ENCODE measurements around the gene SLC43A2.

Gene SLC43A2

DNA sequence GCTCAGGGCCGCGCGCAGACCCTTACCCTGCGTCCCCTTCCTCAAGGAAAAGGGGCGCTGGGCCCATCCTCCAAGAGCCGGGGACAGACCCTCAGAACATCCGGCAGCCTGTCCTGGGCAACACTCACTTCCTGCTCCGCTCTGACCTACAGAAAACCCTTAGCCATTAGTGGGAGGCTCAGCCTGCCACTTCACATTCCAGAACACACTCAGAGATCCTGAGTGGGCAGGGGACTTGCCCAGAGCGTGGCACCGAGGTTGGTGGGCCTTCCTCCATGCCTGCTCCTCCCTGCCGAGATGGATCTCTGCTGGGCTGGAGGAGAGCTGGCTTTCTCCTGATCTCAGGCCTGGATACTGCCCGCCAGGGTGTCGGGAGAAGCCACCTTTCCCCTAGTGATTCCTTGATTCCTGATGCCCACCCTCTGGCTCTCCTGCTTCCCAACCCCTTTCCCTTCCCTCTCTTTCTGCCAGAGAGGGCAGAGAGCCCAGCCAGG, 15.4 kb upstream of the SLC43A2 start:
- no peak for DNase-seq (ENCODE audit: low read depth)

DNA sequence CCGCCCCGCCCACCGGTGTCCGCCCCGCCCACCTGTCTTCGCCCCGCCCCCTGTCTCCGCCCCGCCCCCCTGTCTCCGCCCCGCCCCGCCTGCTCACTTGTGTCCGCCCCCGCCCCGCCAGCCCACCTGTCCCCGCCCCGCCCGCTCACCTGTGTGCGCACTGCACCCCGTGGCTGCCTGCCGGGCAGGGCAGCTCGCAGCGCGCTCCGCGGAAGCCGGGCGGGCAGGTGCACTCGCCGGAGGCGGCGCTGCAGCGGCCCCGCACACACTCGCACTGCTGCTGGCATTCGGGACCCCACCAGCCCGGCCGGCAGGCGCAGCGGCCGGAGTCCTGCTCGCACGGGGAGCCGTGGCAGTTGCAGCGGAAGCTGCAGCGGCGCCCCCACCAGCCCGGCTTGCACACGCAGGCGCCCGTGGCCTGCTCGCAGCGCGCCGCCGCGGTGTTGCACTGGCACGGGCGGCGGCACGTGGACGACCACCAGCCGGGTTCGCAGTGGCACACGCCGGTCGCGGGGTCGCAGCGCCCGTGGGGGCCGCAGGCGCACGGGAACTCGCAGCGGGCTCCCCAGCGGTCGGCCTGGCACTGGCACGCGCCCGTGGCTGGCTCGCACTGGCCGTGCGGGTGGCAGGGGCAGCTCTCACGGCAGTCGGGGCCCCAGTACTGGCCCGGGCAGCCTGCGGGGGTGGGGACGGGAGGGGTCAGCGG, 14.8 kb upstream of the SLC43A2 start:
- no peak for DNase-seq (ENCODE audit: low read depth)

DNA sequence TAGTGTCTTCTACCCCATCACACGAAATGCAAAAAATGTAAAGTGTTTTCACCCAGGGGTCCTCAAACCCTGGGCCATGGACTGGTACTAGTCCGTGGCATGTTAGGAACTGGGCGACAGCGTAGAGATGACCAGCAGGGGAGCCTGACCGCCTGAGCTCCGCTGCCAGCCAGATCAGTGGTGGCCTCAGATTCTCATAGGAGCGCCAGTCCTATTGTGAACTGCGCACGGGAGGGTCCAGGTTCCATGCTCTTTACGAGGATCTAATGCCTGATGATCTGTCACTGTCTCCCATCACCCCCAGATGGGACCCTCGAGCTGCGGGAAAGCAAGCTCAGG, 12.4 kb upstream of the SLC43A2 start:
- DNase-seq (ENCODE audit: low read depth): no peak

DNA sequence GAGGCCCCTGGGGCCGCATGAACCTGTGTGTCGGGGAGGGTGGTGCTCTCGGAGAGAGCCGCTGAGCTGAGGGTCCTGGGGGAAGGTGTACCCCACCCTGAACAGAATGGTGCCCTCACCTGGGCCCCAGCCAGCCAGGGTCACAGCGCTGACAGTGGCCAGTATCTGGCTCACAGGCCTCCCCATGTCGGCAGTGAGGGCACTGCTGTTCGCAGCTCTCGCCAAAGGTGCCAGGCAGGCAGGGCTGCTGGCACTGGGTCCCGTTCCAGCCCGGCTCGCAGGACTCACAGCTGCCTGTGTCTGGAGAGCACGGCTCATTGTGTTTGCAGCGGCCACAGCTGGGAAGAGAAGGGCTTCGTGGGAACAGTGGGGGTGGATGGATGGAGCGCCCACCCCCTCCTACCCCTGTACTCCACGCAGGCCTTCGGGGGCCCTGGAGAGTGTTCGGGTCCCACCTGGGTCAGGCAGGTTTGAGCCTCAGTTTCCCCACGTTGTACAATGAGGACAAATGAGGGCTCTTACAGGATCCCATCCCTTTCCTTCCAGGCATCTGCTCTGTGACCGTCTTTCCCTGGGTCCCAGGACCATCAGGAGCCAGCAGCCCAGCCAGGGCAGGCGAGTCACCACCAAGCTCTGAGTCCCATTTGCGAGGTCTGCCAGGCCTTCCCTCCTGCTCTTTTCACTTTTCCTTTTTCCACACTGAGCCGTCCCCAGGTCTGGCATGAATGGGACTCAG, 11.9 kb upstream of the SLC43A2 start:
- DNase-seq (ENCODE audit: low read depth): no peak

DNA sequence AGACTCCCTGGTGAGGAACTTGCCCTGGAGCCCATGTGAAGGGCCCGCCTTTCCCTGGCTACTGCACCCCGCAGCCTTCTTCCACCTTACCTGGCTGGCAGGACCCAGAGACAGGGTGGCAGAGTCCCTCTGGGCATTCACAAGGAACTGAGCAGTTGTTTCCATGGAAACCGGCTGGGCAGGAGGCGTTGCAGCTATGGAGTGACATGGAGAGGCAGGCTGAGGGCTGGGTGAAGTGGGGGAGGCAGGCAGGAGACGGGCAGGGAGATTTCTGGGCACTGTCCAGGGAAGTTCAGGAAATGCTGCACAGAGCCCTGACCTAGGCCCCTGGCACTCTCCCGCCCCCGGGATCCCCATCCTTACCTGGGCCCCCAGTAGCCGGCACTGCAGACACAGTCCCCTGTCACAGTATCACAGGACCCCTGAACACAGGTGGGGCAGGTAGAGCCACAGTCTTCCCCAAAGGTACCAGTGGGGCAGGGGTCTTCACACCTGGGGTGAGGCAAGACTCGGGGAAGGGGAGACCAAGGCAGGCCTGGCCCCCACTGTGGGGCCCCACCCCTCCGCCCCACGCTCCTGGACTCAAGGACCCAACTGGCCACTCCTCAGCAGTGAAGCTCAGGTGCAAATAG, 11.0 kb upstream of the SLC43A2 start:
- DNase-seq (ENCODE audit: low read depth): no peak

DNA sequence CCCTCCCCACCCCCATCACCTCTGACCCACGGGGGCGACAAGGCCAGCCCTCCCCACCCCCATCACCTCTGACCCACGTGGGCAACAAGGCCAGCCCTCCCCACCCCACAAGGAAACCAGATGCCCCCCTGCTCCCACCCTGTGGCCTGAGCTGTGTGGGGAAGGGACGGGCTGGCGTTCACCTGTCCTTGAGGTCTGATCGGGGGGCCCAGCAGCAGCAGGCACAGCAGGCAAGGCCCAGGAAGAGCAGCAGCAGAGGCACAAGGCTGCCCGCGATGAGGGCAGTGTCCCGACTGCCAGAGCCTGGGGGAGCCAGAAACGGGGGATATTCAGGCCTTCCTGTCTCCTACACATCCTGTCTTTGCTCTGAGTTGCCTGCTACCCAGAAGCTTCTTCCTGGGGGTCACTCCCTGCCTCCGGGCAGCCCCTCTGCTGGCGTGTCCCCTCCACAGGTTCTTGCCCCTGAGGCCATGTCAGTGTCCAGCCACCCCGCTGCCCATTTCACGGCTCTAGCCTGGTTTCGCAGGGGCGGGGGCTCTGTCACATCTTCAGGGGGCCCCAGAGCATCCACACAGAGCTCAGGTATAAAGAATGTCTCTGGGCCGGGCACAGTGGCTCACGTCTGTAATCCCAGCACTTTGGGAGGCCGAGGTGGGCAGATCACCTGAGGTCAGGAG, 10.1 kb upstream of the SLC43A2 start:
- no peak for DNase-seq (ENCODE audit: low read depth)

DNA sequence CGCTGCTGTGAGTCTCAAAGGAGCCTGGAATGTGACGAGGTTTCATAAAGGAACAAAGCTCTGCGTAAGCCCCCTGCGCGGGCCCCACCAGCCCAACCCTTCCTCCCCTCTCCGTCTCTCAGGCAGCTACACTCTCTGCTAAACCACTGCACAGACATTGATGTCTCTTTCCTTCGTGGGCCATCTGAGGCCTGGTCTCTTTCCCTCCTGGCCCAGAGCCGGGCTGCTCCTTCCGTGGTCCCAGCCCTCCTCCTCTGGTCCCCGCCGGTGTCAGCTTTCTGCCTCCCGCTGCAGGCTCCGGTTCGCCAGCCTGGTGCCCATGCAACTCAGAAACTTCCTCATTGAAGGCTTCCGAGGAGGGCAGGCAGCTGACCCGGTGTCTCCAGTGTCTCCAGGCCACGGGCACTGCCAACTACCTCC, 9.5 kb upstream of the SLC43A2 start:
- no peak for DNase-seq (ENCODE audit: low read depth)

DNA sequence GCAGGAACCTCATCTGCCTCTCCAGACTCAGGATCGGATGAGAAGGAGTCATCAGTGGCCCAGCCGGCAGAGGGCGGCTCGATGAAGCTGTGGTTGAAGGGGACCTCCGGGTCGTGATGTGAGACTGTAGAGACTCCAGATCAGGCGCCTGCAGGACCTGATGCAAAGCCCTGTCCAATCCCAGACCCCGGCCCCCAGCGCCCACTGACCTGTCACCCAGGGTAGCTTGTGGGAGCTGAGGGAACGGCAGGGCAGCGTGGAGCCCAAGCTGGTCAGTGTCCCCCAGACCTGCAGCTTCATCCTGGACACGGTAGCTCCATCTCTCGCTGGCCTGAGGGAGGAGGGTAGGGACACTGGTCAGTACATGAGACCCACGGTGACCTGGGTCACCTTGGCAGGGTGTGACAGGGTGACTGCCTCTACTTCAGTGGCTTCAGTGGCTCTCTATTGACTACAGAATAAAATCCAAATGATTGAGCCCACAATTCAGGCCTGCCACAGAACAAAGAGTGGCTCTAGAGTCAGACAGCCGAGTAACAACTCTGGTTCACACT, 8.2 kb upstream of the SLC43A2 start:
- DNase-seq (ENCODE audit: low read depth): no peak

DNA sequence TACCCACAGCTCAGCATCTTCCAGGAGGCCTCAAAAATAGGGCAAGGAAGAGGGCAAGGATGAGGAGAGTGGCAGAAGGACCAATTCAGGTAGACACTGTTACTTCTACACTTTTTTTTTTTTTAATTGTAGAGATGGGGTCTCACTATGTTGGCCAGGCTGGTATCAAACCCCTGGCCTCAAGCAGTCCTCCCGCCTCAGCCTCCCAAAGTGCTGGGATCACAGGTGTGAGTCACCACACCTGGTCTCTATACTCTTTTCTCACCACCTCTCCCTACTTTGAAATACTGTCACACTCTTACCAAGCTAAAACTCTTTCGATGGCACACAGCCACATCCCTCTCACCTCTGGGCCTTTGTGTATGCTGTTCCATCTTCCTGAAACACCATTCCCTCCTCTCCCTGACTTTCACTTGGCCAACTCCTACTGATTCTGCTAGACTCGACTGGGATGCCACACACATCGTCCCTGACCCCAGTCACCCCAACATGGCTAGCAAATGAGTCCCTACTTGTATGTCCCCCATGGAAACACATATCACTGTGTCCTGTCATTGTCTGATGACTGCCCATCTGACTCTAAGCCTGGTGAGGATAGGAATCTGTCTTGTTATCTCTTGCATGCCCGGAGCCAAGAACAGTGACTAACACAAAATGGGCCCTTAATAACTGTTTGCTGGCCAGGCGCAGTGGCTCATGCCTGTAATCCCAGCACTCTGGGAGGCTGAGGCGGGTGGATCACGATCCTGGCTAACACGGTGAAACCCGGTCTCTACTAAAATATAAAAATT, 7.2 kb upstream of the SLC43A2 start:
- DNase-seq (ENCODE audit: low read depth): no peak

DNA sequence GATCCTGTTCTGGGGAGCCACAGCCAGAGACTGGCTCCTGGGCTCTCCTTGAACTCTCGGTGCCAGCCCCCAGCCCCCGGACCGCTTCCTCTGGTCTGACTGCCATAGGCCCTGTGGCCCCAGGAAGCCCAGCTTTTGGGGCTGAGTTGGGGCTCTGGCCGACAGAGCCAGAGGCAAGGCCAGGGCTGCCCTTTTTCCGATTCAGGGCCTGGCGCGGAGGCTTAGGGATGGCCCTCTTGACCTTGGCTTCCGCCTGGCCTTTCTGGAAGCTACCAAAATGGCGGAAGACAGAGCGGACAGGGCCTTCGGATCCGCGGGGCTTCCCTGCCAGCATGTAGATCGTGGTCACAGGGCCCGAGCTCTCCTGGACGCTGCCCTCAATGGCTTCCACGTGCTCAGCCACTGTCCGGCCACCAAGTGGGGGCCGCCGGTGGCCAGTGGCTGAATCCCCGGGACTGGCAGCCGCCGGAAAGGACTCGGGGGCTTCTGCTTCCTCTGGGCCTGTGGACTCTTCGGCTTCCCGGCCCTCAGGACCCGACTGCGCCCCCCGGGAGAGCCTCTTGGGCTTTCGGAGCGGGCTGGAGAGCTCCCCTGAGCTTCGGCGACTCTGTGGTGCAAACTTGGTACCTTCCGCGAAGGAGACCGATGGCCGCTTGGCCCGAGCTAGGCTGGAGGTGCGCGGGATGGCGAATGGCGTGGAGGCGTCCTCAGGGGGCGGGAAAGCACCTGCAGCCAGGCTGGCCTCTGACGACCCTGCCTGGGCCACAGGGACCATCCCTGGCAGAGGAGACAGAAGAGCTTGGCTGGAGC, 6.4 kb upstream of the SLC43A2 start:
- DNase-seq (ENCODE audit: low read depth): no peak

DNA sequence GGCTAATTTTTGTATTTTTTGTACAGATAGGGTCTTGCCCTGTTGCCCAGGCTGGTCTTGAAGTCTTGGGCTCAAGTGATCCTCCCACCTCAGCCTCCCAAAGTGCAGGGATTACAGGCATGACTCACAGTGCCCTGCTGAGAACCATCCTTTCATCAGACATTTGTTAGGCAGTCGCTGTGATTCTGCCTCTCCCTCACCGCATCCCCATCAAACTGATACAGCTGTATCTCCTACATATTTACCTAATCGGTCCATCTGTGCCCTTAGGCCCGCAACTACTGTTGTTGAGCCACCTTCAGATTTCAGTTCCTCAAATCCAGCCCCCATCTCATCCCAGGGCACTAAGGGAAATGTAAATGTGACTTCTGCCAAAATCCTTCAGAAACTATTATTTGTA, 2.0 kb upstream of the SLC43A2 start:
- DNase-seq (ENCODE audit: low read depth): no peak

DNA sequence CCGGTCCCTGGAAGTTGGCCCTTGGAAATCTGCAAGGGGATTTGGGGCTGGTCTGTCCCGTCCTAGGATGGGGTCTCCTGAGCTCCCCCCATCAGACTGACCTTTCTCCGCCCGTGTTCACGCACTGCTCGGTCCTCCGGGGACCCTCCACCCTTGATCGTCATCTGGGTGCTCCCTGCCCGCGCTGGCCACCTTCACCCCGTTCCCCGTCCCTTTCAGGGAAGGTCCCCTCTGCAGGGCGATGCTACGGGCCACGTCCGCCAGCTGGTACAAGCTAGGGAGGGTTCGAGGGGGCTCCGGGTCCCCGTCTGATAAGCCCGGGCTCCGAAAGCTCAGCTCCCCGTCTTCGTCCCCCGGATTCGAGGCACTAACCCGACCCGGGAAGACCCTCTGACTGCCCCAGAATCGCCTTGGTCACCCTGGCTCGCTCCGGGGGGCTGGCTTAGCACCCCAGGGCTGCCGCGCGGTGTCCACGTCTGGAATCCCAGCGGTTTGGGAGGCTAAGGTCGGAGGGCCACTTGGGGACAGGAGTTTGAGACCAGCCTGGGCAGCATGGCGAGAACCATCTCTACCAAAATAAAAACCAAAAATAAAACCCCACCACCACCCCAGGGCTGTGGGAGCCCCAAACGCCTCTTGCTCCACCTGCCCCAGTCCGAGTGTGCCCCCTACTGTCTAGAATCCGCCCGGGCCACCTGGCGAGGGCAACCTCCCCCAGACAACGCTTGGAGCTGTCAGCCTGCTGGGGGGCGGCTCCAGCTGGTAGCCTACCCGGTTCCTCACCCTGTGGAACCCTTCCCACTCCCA, 1.1 kb upstream of the SLC43A2 start:
- peak; percentile 49 for DNase-seq (ENCODE audit: low read depth)

DNA sequence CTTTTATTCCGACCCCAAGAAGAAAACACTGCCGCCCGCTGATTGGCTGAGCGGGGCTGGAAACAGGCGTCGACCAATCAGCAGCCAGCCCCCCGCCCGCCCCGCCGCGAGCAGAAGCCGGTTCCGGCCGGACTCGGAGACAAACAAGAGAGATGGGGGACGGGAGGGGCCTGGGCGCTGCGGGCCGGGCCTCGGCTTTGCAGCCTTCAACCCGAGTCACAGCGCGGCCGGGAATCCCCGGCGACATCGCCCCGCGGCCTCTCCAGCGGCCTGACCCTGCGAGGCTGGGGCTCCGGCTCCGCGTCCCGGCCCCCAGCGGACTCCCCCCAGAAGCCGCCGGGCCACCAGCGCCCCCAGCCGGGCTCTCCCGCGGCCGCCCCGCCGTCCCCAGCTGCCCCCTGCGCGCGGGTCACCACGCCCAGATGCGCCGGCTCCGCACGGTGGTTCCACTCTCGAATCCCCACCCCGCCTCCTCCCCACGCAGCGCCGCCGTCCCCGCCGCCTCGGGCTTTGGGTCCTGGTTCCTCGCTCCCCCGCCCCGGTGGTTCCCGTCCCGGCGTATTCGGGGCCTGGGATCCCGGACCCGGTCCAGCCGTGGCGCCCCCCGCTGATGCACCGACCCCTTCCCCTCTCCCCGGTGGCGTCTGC, 346 bp upstream of the SLC43A2 start:
- DNase-seq (ENCODE audit: low read depth): peak; percentile 82

DNA sequence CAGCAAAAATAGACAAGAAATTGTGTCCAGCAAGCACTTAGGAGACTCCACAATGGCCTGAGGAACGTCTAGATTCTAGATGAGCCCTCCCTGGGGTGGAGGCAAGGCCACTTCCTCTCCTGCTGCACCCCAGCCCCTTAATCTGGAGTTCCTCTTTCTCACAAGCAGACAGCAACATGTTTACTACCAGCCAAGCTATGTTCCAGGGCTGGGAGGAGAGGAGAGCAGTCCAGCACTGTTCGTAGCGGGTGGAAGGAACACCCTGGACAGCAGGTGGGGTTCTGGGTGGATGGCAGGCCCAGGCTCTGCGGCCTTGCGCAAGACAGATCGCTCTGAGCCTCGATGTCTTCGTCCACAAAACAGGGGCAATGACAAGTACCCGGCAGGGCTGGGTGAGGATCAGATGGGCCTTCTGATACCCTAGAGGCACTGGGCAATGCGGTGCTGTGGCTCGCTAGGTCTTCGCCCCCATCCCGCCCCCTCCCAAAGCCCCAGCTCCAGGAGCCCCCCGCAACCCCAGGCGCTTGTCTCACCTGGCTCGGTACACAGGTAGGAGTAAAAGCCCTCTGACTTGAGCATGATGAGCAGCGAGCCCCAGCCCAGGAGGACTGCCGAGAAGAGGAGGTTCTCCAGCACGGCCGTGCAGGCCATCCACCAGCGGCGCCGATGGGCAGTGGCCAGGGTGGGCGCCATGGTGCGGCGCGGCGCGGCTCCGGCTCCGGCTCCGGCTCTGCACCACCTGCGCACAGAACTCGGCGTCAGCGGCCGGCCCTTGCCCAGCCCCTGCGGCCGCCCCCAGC, 1.3 kb downstream of the SLC43A2 start:
- DNase-seq (ENCODE audit: low read depth): no peak

DNA sequence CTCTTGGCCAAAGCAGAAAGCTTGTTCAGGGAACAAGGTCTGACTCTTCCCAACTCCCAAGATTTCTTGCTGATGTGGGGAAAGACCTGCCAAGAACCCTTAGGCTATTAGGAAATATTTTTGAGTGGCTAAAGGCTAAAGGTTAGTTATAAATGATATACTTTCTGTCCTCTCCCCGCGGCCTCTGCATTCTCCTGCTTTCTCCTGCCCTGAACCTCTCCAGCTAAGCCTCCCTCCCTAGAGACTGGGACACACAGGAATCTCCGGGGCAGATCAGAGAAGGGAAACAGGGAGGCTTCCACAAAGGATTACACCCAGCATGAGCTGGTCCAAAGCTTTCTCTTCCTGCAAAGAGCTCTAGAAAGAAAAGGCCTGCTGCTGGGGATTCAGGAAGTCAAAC, 2.3 kb downstream of the SLC43A2 start:
- no peak for DNase-seq (ENCODE audit: low read depth)

DNA sequence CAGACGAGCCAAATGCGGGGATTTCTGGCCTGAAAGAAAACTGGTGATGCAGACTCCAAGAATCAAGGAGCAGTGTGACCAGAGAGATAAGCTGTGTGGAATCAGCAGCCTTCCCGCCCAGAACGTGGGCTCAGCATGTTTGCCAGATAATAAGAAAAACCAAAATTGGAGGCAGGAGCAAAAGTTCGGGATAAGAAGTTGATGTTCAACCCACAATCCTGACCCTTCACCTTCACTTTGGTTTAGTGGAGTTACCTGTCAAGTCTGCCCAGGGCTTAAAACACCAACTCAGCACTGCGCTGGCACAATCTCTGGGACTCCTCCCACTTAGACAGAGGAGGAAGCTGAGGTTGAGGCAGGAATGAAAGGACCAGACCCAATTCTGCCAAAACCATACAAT, 3.1 kb downstream of the SLC43A2 start:
- no peak for DNase-seq (ENCODE audit: low read depth)

DNA sequence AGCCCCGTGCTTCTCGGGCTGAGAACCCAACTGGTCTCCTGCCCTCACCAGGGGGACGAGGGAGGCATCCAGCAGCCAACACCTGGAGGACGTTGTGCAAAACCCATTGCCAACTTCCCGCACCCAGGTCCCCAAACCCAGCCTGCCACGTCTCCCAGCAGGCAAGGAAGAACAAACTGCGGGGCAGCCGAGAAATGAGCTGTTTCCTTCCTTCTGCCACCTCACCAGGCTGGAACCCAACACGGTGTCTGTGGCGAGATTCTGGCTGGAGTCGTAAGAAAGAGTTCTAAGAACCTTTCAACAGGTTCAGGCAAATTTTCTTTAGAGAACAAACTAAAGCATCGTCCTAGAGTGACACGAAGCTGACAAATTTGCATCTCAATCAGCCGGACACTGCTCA, 3.6 kb downstream of the SLC43A2 start:
- DNase-seq (ENCODE audit: low read depth): no peak

DNA sequence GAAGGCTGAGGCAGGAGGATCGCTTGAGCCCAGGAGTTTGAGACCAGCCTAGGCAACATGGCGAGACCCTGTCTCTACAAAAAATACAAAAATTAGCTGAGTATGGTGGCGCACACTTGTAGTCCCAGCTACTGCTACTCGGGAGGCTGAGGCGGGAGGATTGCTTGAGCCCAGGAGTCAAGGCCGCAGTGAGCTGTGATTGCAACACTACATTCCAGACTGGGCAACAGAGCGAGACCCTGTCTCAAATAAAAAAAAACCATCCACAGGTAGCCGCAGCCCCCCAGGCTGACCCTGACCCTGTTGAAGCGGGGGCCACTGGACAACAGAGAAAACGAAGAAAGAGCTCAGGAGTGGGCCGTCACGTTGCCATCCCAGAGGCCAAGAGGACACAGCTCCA, 4.0 kb downstream of the SLC43A2 start:
- DNase-seq (ENCODE audit: low read depth): no peak
